LNCaP clone FGC (cell line): Measurements from ENCODE around the gene MTREX.

ENCODE experiments used
- DNase-seq: peaks from one replicate; pipeline ENCODE4 v3.0.0-alpha.2; 2011; ENCODE audit warnings: low read depth
- H3K4me3 ChIP-seq: 2 replicates; pipeline ENCODE4 v1.5.1; 2011; ENCODE audit warnings: mild to moderate bottlenecking, low read depth, low read length, control low read depth
- TF ChIP-seq, protein P1 (sequence below): IDR thresholded peaks from 2 replicates; pipeline ENCODE4 v1.5.1; 2012; ENCODE audit warnings: mild to moderate bottlenecking; ENCODE audit not compliant: control insufficient read depth, insufficient read depth; ENCODE audit errors: extremely low read depth

The MTREX gene

DNA sequence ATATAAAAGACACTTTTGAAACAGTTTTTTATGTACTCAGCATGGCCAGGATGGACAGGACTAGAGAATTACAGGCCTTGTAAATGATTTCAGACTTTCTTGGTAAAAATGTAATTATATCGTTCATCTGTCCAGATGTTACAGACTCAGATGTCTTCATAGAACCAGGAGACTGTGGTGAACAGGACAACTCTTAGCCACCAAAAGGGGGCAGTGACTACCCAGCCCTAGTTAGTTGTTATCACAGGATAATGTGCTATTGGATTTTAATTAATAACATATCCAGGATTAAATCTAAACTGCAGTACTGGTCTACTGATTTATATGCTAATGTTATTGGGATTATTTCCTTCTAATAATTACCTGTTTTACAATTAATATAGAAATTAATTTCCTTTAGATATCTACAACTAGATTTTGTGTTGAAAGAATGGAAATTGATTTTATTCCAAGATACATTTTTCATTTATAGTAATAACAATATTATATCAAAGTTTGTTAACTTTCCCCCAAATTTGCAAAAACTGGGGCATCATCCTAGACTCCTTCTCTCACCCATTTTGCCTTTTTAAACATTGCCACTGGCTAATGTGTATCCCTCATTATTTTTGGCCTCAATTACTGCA is 99.4 kb downstream of the MTREX start:
- no peak overlapping the region for H3K4me3 ChIP-seq
- peak; percentile 32 for DNase-seq
- TF ChIP-seq, protein P1, sequence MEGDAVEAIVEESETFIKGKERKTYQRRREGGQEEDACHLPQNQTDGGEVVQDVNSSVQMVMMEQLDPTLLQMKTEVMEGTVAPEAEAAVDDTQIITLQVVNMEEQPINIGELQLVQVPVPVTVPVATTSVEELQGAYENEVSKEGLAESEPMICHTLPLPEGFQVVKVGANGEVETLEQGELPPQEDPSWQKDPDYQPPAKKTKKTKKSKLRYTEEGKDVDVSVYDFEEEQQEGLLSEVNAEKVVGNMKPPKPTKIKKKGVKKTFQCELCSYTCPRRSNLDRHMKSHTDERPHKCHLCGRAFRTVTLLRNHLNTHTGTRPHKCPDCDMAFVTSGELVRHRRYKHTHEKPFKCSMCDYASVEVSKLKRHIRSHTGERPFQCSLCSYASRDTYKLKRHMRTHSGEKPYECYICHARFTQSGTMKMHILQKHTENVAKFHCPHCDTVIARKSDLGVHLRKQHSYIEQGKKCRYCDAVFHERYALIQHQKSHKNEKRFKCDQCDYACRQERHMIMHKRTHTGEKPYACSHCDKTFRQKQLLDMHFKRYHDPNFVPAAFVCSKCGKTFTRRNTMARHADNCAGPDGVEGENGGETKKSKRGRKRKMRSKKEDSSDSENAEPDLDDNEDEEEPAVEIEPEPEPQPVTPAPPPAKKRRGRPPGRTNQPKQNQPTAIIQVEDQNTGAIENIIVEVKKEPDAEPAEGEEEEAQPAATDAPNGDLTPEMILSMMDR = peak; percentile 80

DNA sequence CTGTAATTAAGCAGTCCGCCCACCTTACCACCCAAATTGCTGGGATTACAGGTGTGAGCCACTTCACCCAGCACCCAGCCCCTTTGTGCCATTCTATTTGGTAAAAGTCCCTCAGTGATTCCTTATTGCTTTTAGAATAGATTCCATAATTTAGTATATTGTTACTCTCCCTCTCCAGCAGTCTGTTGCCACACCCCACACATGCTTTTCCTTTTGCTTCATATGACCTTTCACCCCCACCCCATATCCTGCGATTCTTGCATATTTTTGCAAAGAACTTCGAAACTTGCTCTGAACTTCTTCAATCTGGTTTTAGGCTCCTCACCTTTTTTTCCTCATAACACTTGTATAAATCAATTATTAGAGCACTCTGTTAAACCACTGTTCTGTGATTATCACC is 100.2 kb downstream of the MTREX start:
- no peak for DNase-seq
- no peak overlapping the region for H3K4me3 ChIP-seq
- TF ChIP-seq, protein P1 = no peak

DNA sequence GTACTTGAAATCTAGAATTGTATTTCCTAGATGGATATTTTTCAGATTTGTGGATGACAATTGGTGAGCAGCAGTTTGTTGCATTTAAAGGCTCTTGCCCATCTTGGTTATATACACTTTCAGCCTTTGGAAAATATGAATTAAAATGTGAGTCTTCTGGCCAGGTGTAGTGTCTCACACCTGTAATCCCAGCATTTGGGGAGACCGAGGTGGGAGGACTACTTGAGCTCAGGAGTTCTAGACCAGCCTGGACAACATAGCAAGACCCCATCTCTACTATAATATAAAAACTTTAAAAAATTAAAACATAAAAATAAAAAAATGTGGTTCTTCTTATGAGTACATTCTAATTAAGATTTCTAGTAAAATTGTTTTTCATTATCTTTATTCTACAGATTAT is 102.0 kb downstream of the MTREX start:
- TF ChIP-seq, protein P1 = no peak
- no peak for DNase-seq
- H3K4me3 ChIP-seq = no peak overlapping the region

DNA sequence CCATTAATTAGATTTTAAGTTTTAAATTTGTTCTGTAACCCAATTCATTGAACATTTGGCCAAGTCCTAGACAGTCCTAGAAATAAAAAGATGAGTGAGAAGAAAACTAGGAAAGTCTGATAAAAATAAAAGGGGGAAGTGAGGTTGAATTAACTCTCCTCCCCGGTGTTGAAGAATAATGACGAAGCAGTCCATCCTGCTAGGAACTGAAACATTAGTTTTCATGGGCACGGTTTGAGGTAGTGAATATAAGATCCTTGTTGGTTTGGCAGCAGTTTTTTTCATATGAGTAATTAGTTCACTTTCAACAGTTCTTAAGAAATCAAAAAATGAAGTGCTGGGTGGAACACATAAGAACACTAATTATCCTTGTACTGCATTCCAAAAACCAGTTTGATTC is 103.1 kb downstream of the MTREX start:
- TF ChIP-seq, protein P1 = no peak
- H3K4me3 ChIP-seq = no peak overlapping the region
- DNase-seq = no peak

DNA sequence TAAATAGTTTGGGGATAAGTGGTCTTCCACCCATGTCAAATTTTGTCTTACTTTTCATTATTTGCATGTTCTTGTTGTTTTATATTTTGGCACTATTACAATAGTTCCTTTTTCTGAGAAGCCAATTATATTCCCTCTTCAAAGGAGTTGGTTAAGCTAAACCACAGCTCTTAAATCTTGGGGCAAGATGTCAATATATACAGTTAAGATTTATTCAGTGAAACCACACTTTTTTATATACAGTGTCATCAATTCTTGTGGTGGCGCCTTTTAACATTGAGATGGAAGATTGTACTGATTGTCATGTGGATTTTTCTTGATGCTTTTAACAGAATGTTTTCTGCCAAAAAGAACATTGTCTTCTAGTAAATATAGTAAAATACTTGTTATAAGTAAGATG is 104.1 kb downstream of the MTREX start:
- no peak for DNase-seq
- TF ChIP-seq, protein P1 = no peak

DNA sequence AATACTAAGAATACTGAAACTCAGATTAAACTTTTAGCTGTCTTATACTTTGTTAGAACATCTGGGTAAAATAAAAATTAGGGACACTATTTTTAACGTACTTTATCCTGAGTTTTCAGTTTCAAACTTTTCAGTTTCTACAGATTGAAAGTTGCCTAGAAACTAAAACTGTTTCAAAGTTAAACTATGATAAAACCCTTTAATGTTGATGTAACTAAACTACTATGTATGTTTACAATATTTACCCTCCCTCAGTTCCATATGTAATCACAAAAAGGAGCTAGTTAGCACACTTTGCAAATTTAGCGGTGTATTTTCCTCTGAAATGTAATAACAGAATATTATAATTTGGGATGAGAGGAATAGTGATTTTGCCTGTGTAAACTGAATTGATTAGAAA is 105.9 kb downstream of the MTREX start:
- TF ChIP-seq, protein P1 = no peak
- H3K4me3 ChIP-seq = no peak overlapping the region
- DNase-seq = no peak

More for the DNA sequence above, 104.1 kb downstream of the MTREX start:
- no peak overlapping the region for H3K4me3 ChIP-seq

DNA sequence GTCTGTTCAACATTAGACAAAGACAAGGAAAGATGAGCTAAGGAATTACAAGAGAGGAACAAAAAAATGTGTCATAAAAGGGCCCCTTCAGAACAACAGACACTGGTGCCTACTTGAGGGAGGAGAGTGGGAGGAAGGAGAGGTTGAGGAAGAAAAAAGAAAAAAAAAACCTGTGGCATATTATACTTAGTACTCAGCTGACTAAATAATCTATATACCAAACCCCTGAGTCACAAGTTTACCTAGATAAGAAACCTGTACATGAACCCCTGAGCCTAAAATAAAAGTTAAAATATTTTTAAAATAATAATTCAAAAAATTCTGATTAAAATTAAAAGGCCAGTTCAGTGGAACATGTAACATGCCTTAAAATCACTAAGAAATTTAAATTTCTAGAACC is 107.3 kb downstream of the MTREX start:
- TF ChIP-seq, protein P1 = no peak
- H3K4me3 ChIP-seq = no peak overlapping the region
- DNase-seq = no peak
